ENCODE data around the gene TNIK.

Gene TNIK

DNA sequence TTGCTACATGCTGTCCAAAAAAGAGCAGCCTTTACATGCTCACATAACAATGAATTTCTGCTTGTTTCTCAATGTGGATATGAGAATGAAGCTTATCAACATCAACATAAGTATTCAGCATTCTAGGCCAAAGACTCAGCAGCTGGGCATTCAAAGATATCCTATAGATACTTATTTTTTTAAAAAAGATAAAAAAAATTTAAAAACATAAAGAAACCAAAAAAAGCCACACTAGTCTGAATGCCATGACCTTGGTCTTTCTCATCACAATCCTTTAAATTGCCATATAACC lies 182.0 kb downstream of the TNIK start:
- no peak overlapping the region for H3K4me3 ChIP-seq (ENCODE audit: low read depth, low read length)
- DNase-seq (ENCODE audit: low read depth), result no peak
- TF ChIP-seq, protein P1, sequence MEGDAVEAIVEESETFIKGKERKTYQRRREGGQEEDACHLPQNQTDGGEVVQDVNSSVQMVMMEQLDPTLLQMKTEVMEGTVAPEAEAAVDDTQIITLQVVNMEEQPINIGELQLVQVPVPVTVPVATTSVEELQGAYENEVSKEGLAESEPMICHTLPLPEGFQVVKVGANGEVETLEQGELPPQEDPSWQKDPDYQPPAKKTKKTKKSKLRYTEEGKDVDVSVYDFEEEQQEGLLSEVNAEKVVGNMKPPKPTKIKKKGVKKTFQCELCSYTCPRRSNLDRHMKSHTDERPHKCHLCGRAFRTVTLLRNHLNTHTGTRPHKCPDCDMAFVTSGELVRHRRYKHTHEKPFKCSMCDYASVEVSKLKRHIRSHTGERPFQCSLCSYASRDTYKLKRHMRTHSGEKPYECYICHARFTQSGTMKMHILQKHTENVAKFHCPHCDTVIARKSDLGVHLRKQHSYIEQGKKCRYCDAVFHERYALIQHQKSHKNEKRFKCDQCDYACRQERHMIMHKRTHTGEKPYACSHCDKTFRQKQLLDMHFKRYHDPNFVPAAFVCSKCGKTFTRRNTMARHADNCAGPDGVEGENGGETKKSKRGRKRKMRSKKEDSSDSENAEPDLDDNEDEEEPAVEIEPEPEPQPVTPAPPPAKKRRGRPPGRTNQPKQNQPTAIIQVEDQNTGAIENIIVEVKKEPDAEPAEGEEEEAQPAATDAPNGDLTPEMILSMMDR (IDR thresholded peaks at IDR 0.05; ENCODE audit: low read depth, low read length), result no peak
- TF ChIP-seq, protein P2, sequence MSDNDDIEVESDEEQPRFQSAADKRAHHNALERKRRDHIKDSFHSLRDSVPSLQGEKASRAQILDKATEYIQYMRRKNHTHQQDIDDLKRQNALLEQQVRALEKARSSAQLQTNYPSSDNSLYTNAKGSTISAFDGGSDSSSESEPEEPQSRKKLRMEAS (IDR thresholded peaks at IDR 0.05; ENCODE audit: low read depth, low read length), result no peak
- TF ChIP-seq POLR2A (IDR thresholded peaks at IDR 0.05; ENCODE audit: extremely low read depth, insufficient read length), result no peak

DNA sequence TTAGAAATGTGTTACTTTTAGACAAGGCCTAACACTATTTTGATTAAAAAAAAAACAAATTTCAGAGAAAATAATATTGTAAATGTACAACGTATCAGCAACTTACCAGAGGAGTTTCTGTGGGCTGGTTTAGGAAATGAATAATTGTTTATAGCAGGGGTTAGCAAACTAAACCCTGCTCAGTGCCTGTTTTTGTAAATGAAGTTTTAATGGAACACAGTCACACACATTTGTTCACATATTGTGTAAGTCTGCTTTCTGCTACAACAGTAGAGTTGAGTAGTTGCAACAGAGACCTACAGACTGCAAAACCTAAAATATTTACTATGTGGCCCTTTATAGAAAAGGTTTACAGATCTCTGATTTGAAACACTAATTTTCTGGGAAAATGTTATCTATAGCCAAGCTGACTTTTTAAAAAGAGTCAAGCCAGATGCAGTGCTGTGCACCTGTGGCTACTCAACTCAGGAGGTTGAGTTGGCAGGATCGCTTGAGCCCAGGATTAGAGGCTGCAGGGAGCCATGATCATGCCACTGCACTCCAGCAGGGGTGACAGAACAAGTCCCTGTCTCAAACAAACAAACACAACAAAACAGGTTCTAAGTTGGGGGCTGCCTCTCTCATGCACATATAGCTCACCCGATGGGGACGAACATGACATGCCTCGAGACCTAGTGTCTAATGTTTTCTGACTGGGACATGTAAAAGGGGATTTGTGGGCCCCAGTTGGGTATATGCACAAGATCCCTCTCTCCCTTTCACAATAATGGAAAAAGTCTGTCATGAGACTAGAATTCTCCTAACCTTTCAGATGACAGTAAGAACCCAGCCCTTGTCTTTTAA lies 182.5 kb downstream of the TNIK start:
- H3K4me3 ChIP-seq (ENCODE audit: low read depth, low read length), result no peak overlapping the region
- no peak for TF ChIP-seq POLR2A (IDR thresholded peaks at IDR 0.05; ENCODE audit: extremely low read depth, insufficient read length)
- TF ChIP-seq, protein P1 (IDR thresholded peaks at IDR 0.05; ENCODE audit: low read depth, low read length), result no peak

DNA sequence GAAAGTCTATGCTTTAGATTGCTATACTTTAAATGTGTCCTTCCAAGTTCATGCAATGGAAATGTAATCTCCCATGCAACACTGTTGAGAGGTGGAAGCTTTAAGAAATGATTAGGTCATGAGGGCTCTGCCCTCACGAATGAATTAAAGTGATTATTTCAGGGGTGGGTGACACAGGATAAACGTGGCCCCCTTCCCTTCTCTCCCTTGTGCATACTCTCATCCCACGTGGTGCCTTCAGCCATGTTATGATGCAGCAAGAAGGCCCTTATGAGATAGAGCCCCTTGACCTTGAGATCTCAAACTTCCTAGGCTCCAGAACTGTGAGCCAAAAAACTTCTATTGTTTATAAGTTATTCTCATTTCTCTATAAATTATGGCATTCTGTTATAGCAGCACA lies 183.3 kb downstream of the TNIK start:
- DNase-seq (ENCODE audit: low read depth), result no peak
- TF ChIP-seq, protein P2 (IDR thresholded peaks at IDR 0.05; ENCODE audit: low read depth, low read length), result no peak
- TF ChIP-seq MYC (IDR thresholded peaks at IDR 0.05; ENCODE audit: low read depth, low read length) (no peak), POLR2A (IDR thresholded peaks at IDR 0.05; ENCODE audit: extremely low read depth, insufficient read length) (no peak)
- TF ChIP-seq, protein P1 (IDR thresholded peaks at IDR 0.05; ENCODE audit: low read depth, low read length), result no peak
- H3K4me3 ChIP-seq (ENCODE audit: low read depth, low read length), result no peak overlapping the region

More for the DNA sequence above, 182.5 kb downstream of the TNIK start:
- peak; percentile 32 for DNase-seq (ENCODE audit: low read depth)

DNA sequence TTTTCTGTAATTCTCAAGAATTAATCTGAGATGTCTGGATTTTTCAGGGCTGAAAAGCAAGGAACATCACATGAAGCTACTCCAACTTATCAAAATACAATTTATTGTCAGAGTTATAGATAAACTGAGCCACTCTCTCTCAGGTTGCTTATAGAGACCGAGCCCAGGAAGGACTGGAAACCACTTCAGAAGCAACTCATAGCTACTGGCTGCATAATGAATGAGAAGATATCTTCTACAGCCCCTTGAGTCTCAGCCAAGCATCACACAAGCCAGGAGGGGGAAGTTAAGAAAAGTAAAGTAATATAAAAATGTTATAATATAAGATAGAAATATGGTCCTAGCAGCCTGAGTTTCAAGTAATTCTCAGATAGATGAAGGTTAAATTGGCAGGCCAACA lies 186.0 kb downstream of the TNIK start:
- H3K4me3 ChIP-seq (ENCODE audit: low read depth, low read length), result no peak overlapping the region
- DNase-seq (ENCODE audit: low read depth), result no peak
- TF ChIP-seq POLR2A (IDR thresholded peaks at IDR 0.05; ENCODE audit: extremely low read depth, insufficient read length) (no peak), MYC (IDR thresholded peaks at IDR 0.05; ENCODE audit: low read depth, low read length) (no peak)
- TF ChIP-seq, protein P2 (IDR thresholded peaks at IDR 0.05; ENCODE audit: low read depth, low read length), result no peak
- TF ChIP-seq, protein P1 (IDR thresholded peaks at IDR 0.05; ENCODE audit: low read depth, low read length), result no peak

DNA sequence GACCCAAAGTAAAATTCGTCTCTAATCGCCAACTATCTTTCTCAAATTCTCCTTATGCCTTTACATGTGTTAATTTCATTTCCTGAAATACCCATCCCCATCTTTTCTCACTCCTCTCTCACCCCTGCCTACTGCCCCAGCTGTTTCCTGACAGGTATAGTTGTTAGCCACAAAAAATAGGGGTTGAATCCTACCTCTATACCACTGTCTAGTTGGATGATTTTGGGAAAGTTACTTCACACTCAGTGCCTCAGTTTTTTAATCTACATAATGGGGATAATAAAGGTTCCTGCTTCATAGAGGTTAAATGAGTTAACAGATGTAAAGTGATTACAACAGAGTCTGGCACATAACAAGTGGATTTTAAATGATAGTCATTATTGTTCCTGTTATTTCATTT lies 189.7 kb downstream of the TNIK start:
- TF ChIP-seq, protein P2 (IDR thresholded peaks at IDR 0.05; ENCODE audit: low read depth, low read length), result no peak
- TF ChIP-seq MYC (IDR thresholded peaks at IDR 0.05; ENCODE audit: low read depth, low read length) (no peak), POLR2A (IDR thresholded peaks at IDR 0.05; ENCODE audit: extremely low read depth, insufficient read length) (no peak)
- TF ChIP-seq, protein P1 (IDR thresholded peaks at IDR 0.05; ENCODE audit: low read depth, low read length), result no peak
- no peak for DNase-seq (ENCODE audit: low read depth)
- H3K4me3 ChIP-seq (ENCODE audit: low read depth, low read length), result no peak overlapping the region

Measured in NB4 (cell line).